OCI-LY3 (cell line): Measurements from ENCODE around the gene BACH2.

Experiments used
- CTCF ChIP-seq: fragments of 200-600, 300-600 bp; sonication (generic); IDR thresholded peaks from 2 replicates; pipeline ENCODE4 v1.5.1; 2014; ENCODE audit warnings: antibody characterized with exemption, low read length, low read depth
- EZH2phosphoT487 ChIP-seq: fragments of 200-600 bp; shearing (Covaris generic); IDR thresholded peaks from 2 replicates; pipeline ENCODE4 v1.6.1; 2018; ENCODE audit warnings: antibody characterized with exemption, mixed run types, low read depth

- TF ChIP-seq CTCF: no peak
- no peak for TF ChIP-seq EZH2phosphoT487
Measured at GRCh38 chr6:90272895-90273294, 23.7 kb downstream of the BACH2 start.
